ENCODE results near the gene ANTXR1.

ANTXR1 gene

DNA sequence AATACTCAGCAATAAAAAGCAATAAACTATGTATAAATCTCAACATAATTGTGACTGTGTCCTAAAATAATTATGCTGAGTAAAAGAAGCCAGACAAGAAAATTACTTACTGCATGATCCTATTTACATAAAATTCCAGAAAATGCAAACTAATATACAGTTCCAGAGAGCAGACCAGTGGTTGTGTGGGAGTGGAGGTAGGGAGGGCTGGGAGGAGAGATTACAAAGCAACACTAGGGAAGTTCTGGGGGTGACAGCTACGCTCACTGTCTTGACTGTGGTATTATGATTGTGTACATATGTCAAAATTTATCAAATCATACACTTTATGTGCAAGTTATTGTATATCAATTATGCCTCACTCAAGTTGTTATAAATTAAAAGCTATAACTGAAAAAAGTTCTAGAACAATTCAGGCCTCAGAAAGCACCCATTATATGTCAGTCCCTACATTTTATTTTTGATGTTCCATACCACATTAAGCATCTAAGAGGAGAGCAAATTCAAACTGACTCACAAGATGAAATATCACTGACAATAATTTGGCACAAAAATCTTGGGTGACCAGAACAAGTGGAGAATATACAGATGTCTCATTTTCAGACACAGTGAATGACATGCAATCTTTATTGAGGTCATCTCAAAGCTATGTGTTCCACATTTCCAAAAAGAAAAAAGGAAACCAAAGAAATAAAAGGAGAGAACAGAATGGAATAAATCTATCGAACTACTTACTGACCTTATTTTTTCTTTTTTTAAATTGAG is 85.1 kb downstream of the ANTXR1 start:
- DNase-seq (ENCODE audit: low read depth), result no peak

DNA sequence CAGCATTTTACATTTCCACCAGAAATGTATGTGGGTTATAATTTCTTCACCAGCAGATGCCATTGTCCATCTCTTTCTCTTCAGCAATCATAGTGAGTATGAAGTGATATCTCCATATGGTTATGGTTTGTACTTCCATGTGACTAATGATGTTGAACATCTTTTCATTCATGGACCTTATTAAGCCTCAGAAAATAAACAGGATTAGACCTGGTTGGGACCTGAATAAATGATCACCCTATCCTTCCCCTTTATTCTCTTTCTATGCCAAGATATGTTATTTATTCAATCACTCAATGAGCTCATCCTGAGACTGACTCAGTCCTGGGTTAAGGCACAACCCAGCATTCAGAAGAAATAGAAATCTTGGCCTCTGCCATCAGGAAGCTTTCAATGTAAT is 86.6 kb downstream of the ANTXR1 start:
- no peak for DNase-seq (ENCODE audit: low read depth)

GRCh38 chr2:69100220-69100723 is 87.3 kb downstream of the ANTXR1 start:
- no peak for DNase-seq (ENCODE audit: low read depth)

GRCh38 chr2:69102041-69102593 is 89.1 kb downstream of the ANTXR1 start:
- no peak for DNase-seq (ENCODE audit: low read depth)

DNA sequence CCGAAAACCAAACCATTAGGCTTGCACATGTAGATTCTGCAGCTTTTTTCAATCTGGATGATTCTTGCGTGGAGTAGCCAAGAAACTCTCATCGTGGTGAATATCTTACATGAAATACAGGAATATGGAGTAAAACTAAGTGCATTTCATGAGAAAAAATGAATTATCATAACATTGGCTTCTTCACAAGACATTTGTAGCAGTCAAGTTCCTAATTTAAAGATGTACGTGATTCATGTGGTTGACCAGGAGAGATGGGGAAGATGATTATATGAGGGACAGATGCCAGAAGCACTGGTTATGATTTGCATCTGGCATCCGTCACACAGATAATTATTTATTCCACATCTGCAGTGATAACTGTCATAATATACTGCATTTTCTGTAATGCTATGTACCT is 90.4 kb downstream of the ANTXR1 start:
- DNase-seq (ENCODE audit: low read depth), result no peak

DNA sequence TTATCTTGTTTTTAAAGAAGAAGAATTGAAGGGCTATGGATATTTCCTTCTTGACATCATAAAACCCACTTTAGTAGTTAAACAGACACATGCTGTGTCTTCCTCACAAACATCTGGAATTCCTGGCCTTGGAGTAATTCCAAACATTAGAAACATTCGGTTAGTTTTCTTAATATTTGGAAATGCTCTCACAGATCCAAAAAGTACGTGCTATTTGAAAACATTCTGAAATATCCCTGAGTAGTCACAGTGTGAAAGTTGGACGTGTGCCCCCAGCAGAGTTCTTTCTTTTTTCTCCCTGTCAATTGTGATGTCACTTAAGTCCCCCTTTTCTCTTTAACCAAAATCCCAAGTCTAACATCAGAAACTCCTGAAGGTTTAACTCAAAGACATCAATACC is 91.3 kb downstream of the ANTXR1 start:
- no peak for DNase-seq (ENCODE audit: low read depth)

DNA sequence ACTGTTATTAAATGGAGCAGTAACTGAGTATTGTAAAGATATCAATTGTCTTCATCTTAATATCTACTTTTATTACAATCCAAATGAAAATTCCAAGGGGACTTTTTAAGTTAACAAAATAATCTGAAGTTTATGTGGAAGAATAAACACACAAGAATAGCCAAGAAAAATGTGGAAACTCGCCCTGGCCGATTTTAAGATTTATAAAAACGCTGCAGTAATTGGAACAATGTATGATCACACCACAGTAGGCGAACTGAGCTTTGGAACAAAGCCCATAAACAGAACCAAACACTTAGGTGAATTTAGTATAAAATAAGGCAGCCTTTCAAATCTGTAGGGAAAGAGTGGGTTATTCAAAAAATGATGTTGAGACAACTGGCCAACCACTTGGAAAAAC is 96.3 kb downstream of the ANTXR1 start:
- DNase-seq (ENCODE audit: low read depth), result no peak

- DNase-seq (ENCODE audit: low read depth), result no peak
Observed at GRCh38 chr2:69111076-69111475, 98.1 kb downstream of the ANTXR1 start.

DNA sequence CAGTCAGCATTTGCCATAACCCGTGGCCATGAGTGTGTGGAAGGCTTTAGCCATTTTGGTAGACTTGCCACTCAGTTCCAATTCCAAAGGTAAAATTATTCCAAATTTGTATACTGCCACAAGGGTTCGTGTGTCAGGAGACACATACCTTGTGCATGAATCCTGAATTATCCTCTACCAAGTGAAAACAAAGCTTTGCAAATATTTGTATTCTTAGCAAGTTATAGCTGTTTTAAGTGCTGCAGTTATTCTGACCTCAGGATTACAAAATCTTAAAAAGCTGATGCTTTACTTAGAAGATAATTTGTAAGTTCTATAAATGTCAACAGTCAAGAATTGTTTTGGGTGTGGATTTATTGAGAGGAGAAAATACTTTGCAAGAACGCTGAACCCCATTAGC is 100.6 kb downstream of the ANTXR1 start:
- no peak for DNase-seq (ENCODE audit: low read depth)

DNA sequence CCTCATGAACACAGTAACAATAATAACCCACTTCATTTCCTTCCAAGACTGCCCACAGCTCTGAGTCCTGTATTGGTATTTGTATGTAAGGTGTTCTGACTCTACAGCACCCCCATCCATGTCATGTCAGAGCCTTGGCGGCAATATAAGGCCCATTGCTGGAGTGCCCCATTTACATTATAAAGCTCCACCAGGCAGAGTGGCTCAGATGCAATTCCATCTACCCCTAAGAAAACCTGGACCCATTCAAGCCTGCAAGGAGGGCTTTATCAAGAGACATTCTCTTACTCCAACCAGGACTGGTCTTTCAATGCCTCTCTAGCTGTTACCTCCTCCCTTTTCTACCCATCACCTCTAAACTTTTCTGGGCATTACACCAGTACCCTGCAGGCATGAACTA is 101.6 kb downstream of the ANTXR1 start:
- no peak for DNase-seq (ENCODE audit: low read depth)

- no peak for DNase-seq (ENCODE audit: low read depth)
Observed at GRCh38 chr2:69116438-69116837, 103.5 kb downstream of the ANTXR1 start.

GRCh38 chr2:69118609-69119008 is 105.6 kb downstream of the ANTXR1 start:
- DNase-seq (ENCODE audit: low read depth), result no peak

- no peak for DNase-seq (ENCODE audit: low read depth)
Observed at GRCh38 chr2:69119104-69119894, 106.3 kb downstream of the ANTXR1 start.

- no peak for DNase-seq (ENCODE audit: low read depth)
Observed at GRCh38 chr2:69122271-69122670, 109.3 kb downstream of the ANTXR1 start.

- no peak for DNase-seq (ENCODE audit: low read depth)
Observed at GRCh38 chr2:69123182-69123581, 110.2 kb downstream of the ANTXR1 start.

- DNase-seq (ENCODE audit: low read depth), result no peak
Observed at GRCh38 chr2:69124343-69124742, 111.4 kb downstream of the ANTXR1 start.

- DNase-seq (ENCODE audit: low read depth), result no peak
Observed at GRCh38 chr2:69125816-69126215, 112.8 kb downstream of the ANTXR1 start.

- DNase-seq (ENCODE audit: low read depth), result no peak
Observed at GRCh38 chr2:69126341-69126740, 113.4 kb downstream of the ANTXR1 start.

GRCh38 chr2:69131452-69131851 is 118.5 kb downstream of the ANTXR1 start:
- DNase-seq (ENCODE audit: low read depth), result no peak

- no peak for DNase-seq (ENCODE audit: low read depth)
Observed at GRCh38 chr2:69131983-69132675, 119.2 kb downstream of the ANTXR1 start.

- no peak for DNase-seq (ENCODE audit: low read depth)
Observed at GRCh38 chr2:69132960-69133590, 120.1 kb downstream of the ANTXR1 start.

DNA sequence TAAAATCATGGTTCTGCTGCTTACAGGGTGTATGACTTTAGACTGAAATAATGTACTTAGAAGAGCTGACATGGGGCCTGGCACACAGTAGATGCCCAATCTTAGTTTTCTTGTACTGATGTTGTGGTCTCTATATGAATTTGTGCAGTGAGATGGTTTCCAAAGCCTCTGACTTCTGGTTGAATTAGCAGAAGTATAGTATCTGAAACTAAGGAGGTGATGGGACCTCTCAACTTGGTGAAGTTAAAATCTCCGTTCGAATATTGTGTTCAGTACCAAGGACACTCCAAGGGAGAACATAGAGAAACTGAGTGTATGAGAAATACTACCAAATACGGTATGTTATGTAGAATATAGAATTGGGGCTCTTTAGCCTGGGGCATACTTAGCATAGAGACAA is 120.9 kb downstream of the ANTXR1 start:
- no peak for DNase-seq (ENCODE audit: low read depth)
